SJCRH30 (cell line): ENCODE measurements around the gene GPC3. TPM values are rescaled to one million over a fixed set of nuclear protein-coding genes. Genes with fewer than 3 reads are reported as not detected.

ENCODE experiments used
- DNase-seq, 2 experiments: peaks; one replicate each; pipeline ENCODE4 v3.0.0-alpha.2; 2015 to 2020
- H3K27ac ChIP-seq: fragments of 250-450 bp; sonication (Bioruptor Pico); 2 replicates; pipeline ENCODE4 v1.5.1; 2020; ENCODE audit warnings: mild to moderate bottlenecking, moderate library complexity
- H3K27me3 ChIP-seq: fragments of 250-450 bp; sonication (Bioruptor Pico); 2 replicates; pipeline ENCODE4 v1.5.1; 2020; ENCODE audit warnings: mild to moderate bottlenecking, moderate library complexity
- H3K36me3 ChIP-seq: fragments of 250-450 bp; sonication (Bioruptor Pico); 2 replicates; pipeline ENCODE4 v1.5.1; 2020; ENCODE audit warnings: mild to moderate bottlenecking, moderate library complexity
- H3K4me1 ChIP-seq: fragments of 250-450 bp; sonication (Bioruptor Pico); 2 replicates; pipeline ENCODE4 v1.5.1; 2020; ENCODE audit warnings: mild to moderate bottlenecking, moderate library complexity
- H3K4me3 ChIP-seq: fragments of 250-450 bp; sonication (Bioruptor Pico); 2 replicates; pipeline ENCODE4 v1.5.1; 2020; ENCODE audit warnings: mild to moderate bottlenecking, moderate library complexity
- H3K9me3 ChIP-seq: fragments of 250-450 bp; sonication (Bioruptor Pico); replicated peaks from 2 replicates; pipeline ENCODE4 v1.5.1; 2020; ENCODE audit warnings: mild to moderate bottlenecking, moderate library complexity
- total RNA-seq: library from RNA; depleted of rRNA; stranded (reverse); fragments of >200 nt; shearing (Covaris generic); gene quantifications from 2 replicates; pipeline ENCODE4 v1.2.3, GENCODE V29; 2014

The GPC3 gene
- total RNA-seq, 1 experiment from 2014 or later, result 27.6 TPM

DNA sequence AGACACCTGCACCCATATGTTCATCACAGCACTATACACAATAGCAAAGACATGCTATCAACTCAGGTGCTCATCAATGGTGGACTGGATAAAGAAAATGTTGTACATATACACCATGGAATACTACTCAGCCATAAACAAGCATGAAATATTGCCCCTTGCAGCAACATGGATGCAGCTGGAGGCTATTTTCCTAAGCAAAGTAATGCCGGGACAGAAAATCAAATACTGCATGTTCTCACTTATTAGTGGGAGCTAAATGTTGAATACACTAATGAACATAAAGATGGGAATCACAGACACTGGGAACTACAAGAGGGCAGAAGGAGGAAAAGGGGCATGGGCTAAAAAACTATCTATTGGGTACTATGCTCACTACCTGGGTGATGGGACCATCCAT is 278.5 kb downstream of the GPC3 start:
- no peak for DNase-seq
- H3K9me3 ChIP-seq, result no peaks in the 10 kb centered on the region
- H3K4me3 ChIP-seq, result no peak overlapping the region
- no peaks in the 10 kb centered on the region for H3K36me3 ChIP-seq
- H3K27ac ChIP-seq, result no peak overlapping the region
- no peaks in the 10 kb centered on the region for H3K4me1 ChIP-seq
- H3K27me3 ChIP-seq, result no peaks in the 10 kb centered on the region

DNA sequence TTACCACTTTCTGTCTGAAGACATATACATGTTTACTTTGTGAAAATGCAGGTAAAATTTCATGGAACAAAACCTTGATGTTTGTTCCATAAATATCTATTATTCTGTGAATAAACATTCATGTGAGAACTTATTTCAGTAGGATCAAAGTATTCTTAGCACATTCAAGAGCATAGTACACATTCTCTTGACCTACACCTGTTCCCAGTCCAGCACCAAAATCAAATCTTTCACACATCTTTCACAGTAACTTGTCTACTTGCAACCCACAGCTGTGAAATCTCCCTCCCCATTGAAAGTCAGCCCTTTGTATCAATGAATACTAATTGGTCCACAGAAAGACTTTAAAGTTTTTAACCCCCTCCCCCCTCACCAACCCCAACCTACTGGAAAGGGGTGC is 283.2 kb downstream of the GPC3 start:
- Histone ChIP-seq H3K4me1 (no peaks in the 10 kb centered on the region), H3K27ac (no peak overlapping the region), H3K4me3 (no peak overlapping the region), H3K9me3 (no peaks in the 10 kb centered on the region), H3K27me3 (no peaks in the 10 kb centered on the region), H3K36me3 (no peaks in the 10 kb centered on the region)
- no peak for DNase-seq

DNA sequence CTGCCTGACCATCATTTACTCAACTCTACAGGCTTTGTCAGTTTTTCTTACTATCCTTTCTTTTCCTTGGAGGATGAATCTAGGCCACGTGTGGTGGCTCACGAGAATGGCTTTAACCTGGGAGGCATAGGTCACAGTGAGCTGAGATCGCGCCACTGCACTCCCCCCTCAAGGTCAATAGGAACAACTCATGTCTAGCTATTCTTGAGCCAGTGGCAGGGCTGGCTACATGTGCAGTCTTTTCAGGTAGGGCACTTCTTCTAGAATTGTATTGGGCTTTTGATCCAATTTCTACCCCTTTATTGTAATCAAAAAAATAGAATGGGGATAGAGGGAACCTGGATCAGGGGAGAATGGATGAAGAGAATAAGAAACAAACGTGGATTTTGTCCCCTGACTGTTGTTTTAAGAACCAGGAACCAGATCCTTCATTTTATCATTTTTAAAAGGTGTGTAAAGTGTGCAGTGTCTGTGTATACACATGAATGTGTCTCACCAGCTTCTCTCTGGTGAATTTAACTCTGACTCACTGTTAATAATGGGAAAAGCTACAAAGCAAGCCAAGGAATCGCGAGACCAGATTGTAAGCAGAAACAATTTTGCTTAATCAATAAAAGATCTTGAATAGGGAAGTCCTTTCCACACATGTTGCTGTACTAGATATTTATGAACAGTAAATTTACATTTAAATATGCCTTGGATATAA is 286.2 kb downstream of the GPC3 start:
- H3K36me3 ChIP-seq, result no peaks in the 10 kb centered on the region
- no peak for DNase-seq
- H3K27me3 ChIP-seq, result no peaks in the 10 kb centered on the region
- no peak overlapping the region for H3K4me3 ChIP-seq
- no peak overlapping the region for H3K27ac ChIP-seq
- no peaks in the 10 kb centered on the region for H3K9me3 ChIP-seq
- H3K4me1 ChIP-seq, result no peaks in the 10 kb centered on the region

DNA sequence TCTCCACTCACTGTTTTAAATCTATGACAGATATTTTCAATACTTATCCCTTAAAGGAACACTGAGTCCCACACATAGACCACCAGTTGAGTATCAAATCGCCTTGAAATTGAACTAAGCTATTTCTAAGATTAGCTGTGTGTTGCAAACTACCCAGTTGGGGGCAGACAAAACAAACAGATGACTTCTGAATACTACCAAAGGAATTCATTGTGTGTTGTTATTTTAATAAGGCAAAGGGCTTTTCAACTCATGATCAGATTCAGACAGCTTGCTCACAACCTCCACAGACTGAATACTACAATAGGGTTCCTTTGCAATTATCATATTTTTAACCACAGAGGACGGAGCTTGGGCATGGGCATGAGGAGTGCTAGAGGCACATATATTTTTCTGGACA is 287.1 kb downstream of the GPC3 start:
- no peaks in the 10 kb centered on the region for H3K36me3 ChIP-seq
- H3K4me1 ChIP-seq, result no peaks in the 10 kb centered on the region
- H3K27me3 ChIP-seq, result no peaks in the 10 kb centered on the region
- H3K4me3 ChIP-seq, result no peak overlapping the region
- no peak overlapping the region; the same call in 1 of the 2 replicates for H3K27ac ChIP-seq
- peak; percentile 3 to 46 for DNase-seq
- H3K9me3 ChIP-seq, result no peaks in the 10 kb centered on the region

DNA sequence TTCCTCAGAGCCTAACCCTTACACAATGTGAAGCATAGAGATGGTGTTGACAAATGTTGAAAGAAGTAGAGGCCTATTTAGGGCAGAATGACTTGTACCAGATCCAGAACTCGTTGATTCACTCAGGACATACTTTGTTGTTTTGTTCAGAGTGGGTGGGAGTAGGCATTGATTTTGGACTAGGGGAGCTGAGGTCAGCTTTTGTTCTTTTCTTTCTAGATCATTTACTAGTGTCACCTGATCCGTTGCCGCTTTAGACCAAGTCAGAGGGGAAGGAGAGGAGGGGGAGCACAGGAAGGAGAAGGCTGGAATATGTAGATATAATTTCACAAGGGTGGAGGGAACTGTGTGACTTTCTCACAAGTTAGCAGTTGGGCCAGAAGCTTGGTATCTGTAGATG is 287.7 kb downstream of the GPC3 start:
- Histone ChIP-seq H3K9me3 (no peaks in the 10 kb centered on the region), H3K4me3 (no peak overlapping the region), H3K27ac (no peak overlapping the region; the same call in 1 of the 2 replicates), H3K4me1 (no peaks in the 10 kb centered on the region), H3K36me3 (no peaks in the 10 kb centered on the region), H3K27me3 (no peaks in the 10 kb centered on the region)
- DNase-seq, result no peak

DNA sequence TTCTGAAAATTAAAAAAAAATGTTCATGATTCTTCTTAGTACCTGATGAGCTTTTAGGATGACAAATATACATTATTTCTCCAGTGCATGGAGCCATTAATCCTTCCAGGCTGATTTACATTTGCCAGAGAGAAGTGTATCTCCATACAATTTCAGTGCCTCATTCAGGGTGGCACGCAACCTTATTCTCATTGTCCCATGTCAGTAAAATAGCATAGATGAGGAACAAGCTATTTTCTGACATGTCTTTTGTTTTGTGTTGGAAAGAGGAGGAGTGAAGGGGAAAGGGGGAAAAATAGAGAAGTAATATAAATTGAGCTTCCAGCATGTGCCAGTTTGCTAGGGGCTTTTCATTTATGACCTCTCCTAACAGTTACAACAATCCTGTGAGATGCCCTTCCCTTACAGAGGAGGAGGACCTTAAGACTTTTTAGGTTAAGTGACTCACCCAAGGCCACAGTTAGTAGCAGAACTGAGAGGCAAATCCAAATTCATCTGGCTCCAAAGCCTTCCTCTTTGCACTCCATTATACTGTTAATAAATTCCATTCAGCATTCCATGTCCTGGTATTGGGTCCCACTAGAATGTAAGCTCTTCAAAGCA is 295.3 kb downstream of the GPC3 start:
- no peak overlapping the region for H3K4me3 ChIP-seq
- no peaks in the 10 kb centered on the region for H3K36me3 ChIP-seq
- H3K27me3 ChIP-seq, result no peaks in the 10 kb centered on the region
- H3K4me1 ChIP-seq, result no peaks in the 10 kb centered on the region
- H3K27ac ChIP-seq, result no peak overlapping the region
- no peak for DNase-seq
- H3K9me3 ChIP-seq, result no peaks in the 10 kb centered on the region

DNA sequence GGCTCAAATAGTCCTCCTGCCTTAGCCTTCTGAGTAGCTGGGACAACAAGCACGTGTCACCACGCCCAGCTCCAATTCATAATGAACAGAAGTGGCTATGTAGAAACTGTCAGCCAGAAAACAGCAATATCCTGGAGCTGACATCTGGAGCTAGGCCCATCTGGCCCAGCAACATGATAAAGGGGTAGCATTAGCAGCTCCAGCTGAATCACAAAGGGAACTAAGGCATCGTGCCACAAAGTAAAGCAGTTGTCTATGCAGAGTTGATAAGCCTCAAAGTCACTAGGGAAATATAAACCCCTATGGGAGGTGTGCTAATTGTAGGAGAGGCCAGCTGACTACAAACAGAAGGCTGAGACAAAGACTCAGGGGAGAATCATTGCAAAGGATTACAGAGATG is 299.6 kb downstream of the GPC3 start:
- H3K4me1 ChIP-seq, result no peaks in the 10 kb centered on the region
- peak in 1 of 2 experiments; percentile 8 for DNase-seq
- no peaks in the 10 kb centered on the region for H3K36me3 ChIP-seq

DNA sequence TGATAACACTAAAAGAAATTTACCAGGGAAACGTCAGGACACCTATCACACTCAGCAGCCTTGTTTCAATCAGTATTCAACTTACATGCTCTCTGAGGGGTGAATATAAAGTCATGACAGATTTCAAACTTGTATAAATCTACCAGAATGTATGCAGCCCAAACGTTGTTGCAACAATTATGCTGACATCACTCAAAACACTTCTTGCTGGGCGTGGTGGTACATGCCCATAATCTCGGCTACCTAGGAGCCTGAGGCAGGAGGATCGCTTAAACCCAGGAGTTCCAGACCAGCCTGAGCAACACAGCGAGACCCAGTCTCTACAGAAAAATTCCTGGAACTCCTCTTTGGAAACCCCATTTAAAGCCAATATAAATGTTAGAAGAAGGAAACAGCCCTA is 303.5 kb downstream of the GPC3 start:
- Histone ChIP-seq H3K4me1 (no peaks in the 10 kb centered on the region), H3K9me3 (no peaks in the 10 kb centered on the region), H3K36me3 (no peaks in the 10 kb centered on the region), H3K4me3 (no peak overlapping the region), H3K27ac (no peak overlapping the region), H3K27me3 (no peaks in the 10 kb centered on the region)
- DNase-seq, result no peak

More for the DNA sequence above, 299.6 kb downstream of the GPC3 start:
- Histone ChIP-seq H3K27ac (no peak overlapping the region), H3K4me3 (no peak overlapping the region), H3K27me3 (no peaks in the 10 kb centered on the region), H3K9me3 (no peaks in the 10 kb centered on the region)

DNA sequence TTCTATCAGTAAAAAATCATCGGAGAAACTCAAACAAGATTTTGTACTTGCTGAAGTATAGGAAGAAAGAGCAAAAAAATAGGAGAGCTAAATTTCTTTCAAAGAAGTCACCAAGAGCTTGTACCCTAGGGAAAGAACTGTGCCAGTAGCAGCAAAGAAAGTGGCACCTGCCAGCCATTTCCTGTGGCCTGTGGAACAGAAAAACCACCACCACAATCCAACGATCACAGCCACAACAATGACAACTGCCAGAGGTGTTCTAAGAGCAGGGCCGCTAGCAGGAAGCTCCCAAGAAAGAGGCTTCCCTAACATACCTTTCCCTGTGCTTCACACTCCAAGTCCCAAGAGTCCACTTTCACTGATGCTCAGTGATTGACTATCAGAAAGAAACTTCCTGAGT is 304.0 kb downstream of the GPC3 start:
- no peaks in the 10 kb centered on the region for H3K9me3 ChIP-seq
- DNase-seq, result no peak
- no peaks in the 10 kb centered on the region for H3K4me1 ChIP-seq
- H3K27me3 ChIP-seq, result no peaks in the 10 kb centered on the region
- no peaks in the 10 kb centered on the region for H3K36me3 ChIP-seq
- H3K27ac ChIP-seq, result no peak overlapping the region
- H3K4me3 ChIP-seq, result no peak overlapping the region

DNA sequence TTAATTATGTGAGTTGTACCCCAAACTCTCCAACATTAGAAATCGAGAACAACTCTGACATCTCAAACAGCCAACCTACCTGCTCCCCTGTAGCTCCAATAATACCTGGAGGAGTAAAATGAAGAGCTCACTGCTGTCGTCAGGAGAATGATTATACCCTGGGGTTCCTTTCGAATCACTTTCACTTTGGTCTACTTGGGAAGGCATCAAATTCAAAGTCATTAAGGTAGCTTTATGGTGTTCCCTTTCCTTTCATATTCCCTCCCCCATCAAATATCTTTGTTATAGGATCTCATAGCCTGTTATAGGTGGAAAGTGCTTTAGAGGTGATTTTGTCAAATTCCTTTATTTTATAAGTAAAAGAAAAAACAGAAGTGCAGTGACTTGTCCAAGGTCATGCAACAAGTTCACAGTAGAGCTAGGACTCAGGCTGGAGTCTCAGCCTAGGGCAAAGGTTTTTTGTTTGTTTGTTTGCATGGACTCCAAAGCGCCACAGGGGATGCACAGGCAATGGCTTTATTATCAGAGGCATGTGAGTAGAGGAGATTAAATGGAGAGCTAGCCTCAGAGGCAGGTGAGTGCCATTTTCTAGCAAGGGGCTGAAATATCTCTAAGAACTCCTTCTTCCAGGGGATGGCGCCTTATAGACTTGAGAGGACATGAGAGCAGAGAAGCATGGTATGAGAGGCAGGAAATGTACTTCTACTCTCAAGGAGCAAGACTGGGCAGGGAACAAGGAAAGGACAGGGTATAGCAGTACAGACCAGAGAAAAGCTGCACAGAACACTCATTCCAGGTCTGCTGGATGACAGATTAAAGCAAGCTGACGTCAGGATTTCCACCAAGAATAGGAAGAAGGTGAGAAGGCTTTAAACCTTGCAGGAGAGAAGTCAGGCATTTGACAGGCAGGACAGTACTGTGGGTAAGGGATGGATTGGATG is 308.0 kb downstream of the GPC3 start:
- no peaks in the 10 kb centered on the region for H3K36me3 ChIP-seq
- DNase-seq, result no peak
- no peak overlapping the region for H3K4me3 ChIP-seq
- H3K27me3 ChIP-seq, result no peaks in the 10 kb centered on the region
- no peak overlapping the region for H3K27ac ChIP-seq
- no peaks in the 10 kb centered on the region for H3K9me3 ChIP-seq
- H3K4me1 ChIP-seq, result no peaks in the 10 kb centered on the region

DNA sequence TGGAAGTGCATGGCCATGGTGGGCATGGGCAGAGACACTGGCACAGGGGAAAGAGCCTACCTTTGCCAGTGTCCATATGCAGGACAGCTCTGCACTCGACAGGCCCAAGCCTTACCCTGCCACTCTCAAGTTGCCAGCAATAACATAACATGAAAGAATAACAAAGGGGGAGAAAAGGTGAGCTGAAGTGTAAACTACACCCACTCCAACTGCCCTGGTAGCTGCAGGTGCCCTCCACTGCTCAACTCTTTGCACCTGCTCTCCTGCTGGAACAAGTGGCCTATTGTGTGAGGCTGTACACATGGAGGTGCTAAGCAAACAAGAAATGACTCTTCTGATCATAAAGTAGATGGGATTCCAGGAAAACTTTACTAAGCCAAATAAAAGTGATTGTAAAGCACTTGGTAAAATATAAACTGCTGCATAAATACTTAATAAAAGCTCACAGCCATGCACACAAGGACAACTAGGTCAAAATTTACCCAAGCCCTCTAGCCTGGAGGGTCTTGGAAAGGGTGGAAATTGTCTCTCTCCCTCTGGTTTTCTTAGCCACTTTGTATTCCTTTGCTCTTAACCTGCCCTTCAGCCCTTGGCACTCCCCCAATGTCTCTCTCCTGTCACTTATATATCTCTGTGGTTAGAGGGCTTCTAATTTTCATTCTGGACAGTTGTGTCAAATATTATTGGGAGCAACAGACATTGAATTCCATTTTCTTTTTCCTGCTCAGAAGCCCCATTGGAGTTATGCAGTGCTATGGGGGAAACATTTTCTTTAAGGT is 308.9 kb downstream of the GPC3 start:
- no peak for DNase-seq
- Histone ChIP-seq H3K27ac (no peak overlapping the region), H3K27me3 (no peaks in the 10 kb centered on the region), H3K4me3 (no peak overlapping the region), H3K36me3 (no peaks in the 10 kb centered on the region), H3K9me3 (no peaks in the 10 kb centered on the region), H3K4me1 (no peaks in the 10 kb centered on the region)

DNA sequence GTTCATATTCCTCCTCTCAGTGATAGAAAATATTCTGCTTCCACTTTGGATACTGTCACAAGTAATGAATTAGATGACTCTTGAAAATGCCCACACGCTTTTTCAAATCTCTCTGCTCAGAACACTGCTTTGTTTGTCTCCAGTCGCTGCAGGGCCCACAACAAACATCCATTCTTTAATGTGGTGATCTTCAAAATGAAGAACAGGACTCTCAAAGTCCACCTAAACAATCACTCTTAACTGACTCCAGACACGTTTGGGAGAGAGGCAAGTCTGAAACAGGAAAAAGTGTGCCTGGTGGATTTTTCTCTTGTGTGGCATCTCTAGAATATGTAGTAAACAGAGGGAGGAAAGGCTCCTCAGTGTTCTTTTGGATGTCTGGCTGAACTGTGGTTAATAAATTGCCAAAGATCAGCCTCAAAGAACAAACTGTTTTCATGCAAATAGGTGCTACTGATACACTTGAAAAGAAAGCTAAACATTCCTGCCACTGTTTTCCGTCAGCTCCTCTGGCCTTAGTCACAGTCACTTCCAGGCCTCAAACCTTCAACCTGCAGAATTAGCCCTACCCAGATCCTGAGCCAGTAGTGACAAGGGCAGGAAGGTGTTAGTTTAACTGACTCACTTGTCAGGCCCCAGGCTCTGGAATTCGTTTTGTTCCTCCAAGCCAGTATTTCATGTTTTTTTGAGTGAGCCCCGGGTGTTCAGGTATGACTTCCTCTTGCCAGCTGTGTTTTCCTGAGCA is 310.5 kb downstream of the GPC3 start:
- no peak overlapping the region for H3K4me3 ChIP-seq
- H3K27ac ChIP-seq, result no peak overlapping the region
- DNase-seq, result no peak
- no peaks in the 10 kb centered on the region for H3K27me3 ChIP-seq
- no peaks in the 10 kb centered on the region for H3K9me3 ChIP-seq
- no peaks in the 10 kb centered on the region for H3K36me3 ChIP-seq
- H3K4me1 ChIP-seq, result no peaks in the 10 kb centered on the region

DNA sequence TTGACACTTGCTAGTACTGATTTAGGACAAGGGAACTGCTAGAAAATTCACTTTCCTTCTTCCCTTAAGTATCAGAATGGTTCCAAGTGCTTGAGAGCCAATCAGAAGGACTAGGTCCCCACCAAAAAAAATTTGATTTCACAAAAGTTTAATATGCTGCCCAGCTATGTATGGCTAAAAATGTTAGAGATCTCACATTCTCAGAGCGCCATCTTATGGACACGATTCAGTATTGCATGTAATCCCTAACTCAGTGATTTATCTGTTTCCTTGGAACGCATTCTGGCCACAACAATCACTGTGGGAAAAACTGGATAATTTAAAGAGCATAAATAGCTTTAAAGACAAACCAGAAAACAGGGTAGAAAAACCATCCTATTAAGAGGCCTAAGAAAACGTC is 315.0 kb downstream of the GPC3 start:
- Histone ChIP-seq H3K9me3 (no peaks in the 10 kb centered on the region), H3K27me3 (no peaks in the 10 kb centered on the region), H3K27ac (no peak overlapping the region), H3K4me1 (peaks cover 7% of the 10 kb centered on the region; the same call in 1 of the 2 replicates), H3K4me3 (no peak overlapping the region), H3K36me3 (no peaks in the 10 kb centered on the region)
- DNase-seq, result peak; percentile 9 to 64

DNA sequence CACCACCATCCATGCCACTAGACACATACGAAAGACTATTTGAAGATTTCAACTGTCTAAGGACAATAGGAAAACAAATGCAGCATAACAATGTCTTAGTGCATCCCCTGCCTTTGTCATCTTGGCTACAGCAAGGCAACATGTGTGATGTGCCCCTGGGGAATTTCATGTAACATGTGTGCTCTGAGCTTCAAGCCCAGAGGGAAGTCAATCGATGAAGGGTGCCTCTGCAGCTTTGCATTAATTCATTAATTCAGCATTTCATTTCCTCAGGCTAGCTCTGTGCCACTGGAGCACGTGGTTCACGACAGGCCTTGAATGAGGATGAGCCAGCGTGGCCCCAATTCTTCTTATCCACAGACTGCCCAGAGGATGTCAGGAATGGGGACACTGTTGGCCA is 316.2 kb downstream of the GPC3 start:
- no peaks in the 10 kb centered on the region for H3K9me3 ChIP-seq
- no peaks in the 10 kb centered on the region for H3K27me3 ChIP-seq
- no peak overlapping the region for H3K4me3 ChIP-seq
- H3K27ac ChIP-seq, result no peak overlapping the region
- DNase-seq, result no peak
- peaks cover 7% of the 10 kb centered on the region; the same call in 1 of the 2 replicates for H3K4me1 ChIP-seq
- H3K36me3 ChIP-seq, result no peaks in the 10 kb centered on the region
